ENCODE measurements around the gene IDI2. TPM values are rescaled to one million over a fixed set of nuclear protein-coding genes. Genes with fewer than 3 reads are reported as not detected.
A peak's percentile ranks its signal among the peaks of the same experiment; 100 is the strongest.

The IDI2 gene
- total and polyA plus RNA-seq, 2 donors (not counting 1 experiment from before 2014, with no cell fraction given) = not detected

DNA sequence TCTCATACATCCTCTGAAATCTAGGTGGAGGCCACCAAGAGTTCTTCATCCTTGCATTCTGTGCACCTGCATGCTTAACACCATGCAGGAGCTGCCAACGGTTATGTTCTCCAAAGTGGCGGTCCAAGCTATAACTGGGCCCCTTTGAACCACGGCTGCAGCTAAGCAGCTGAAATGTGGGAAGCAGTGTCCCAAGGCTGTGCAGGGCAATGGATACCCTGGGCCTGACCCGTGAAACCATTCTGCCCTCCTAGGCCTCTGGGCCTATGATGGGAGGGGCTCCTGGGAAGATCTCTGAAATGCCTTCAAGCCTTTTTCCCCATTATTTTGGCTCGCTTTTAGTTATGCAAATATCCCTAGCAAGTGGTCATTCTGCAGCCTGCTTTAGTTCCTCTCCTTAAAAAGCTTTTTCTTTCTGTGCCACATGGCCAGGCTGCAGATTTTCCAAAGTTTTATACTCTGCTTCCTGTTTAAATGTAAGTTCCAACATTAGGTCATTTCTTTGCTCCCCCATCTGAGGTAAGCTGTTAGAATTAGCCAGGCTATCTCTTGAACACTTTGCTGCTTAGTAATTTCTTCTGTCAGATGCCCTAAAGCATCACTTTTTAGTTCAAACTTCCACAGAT is 45.1 kb downstream of the IDI2 start:
- no peak for TF ChIP-seq EZH2 (IDR thresholded peaks at IDR 0.05; ENCODE audit: low read length, missing control alignments)
- TF ChIP-seq, protein P1, sequence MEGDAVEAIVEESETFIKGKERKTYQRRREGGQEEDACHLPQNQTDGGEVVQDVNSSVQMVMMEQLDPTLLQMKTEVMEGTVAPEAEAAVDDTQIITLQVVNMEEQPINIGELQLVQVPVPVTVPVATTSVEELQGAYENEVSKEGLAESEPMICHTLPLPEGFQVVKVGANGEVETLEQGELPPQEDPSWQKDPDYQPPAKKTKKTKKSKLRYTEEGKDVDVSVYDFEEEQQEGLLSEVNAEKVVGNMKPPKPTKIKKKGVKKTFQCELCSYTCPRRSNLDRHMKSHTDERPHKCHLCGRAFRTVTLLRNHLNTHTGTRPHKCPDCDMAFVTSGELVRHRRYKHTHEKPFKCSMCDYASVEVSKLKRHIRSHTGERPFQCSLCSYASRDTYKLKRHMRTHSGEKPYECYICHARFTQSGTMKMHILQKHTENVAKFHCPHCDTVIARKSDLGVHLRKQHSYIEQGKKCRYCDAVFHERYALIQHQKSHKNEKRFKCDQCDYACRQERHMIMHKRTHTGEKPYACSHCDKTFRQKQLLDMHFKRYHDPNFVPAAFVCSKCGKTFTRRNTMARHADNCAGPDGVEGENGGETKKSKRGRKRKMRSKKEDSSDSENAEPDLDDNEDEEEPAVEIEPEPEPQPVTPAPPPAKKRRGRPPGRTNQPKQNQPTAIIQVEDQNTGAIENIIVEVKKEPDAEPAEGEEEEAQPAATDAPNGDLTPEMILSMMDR (conservative IDR thresholded peaks at IDR 0.05 in 1 of 2, IDR thresholded peaks at IDR 0.05 in 1 of 2; ENCODE audit: low read depth in 1 of 2, low read length in 2 of 2) = no peak
- H3K9ac ChIP-seq (ENCODE audit: insufficient read depth, low read length) = no peak overlapping the region
- H3K27me3 ChIP-seq (ENCODE audit: control insufficient read depth, insufficient read depth, low read length) = no peaks in the 10 kb centered on the region
- H3K27ac ChIP-seq (ENCODE audit: insufficient read depth, low read length) = no peak overlapping the region
- H3K4me2 ChIP-seq (ENCODE audit: extremely low read depth, insufficient read depth, low read length) = no peak overlapping the region
- no peaks in the 10 kb centered on the region for H3K79me2 ChIP-seq (ENCODE audit: control insufficient read depth, insufficient read depth, low read length)
- H3K4me3 ChIP-seq (replicated peaks in 1 of 4; ENCODE audit: control extremely low read depth in 1 of 4, insufficient read depth in 1 of 4, low read depth in 3 of 4, low read length in 4 of 4) = no peak overlapping the region
- H3K36me3 ChIP-seq (ENCODE audit: control insufficient read depth, insufficient read depth, low read length) = no peaks in the 10 kb centered on the region
- no peaks in the 10 kb centered on the region for H4K20me1 ChIP-seq (ENCODE audit: control insufficient read depth, extremely low read depth, insufficient read depth, low read length)
- H3K9me3 ChIP-seq (ENCODE audit: control insufficient read depth, insufficient read depth, low read depth, low read length) = no peaks in the 10 kb centered on the region
- DNase-seq (ENCODE audit: low read depth in 2 of 2) = no peak
- no peaks in the 10 kb centered on the region for H3K4me1 ChIP-seq (ENCODE audit: control insufficient read depth, extremely low read depth, insufficient read depth, low read length)
- H2AFZ ChIP-seq (ENCODE audit: low read length) = no peak overlapping the region

DNA sequence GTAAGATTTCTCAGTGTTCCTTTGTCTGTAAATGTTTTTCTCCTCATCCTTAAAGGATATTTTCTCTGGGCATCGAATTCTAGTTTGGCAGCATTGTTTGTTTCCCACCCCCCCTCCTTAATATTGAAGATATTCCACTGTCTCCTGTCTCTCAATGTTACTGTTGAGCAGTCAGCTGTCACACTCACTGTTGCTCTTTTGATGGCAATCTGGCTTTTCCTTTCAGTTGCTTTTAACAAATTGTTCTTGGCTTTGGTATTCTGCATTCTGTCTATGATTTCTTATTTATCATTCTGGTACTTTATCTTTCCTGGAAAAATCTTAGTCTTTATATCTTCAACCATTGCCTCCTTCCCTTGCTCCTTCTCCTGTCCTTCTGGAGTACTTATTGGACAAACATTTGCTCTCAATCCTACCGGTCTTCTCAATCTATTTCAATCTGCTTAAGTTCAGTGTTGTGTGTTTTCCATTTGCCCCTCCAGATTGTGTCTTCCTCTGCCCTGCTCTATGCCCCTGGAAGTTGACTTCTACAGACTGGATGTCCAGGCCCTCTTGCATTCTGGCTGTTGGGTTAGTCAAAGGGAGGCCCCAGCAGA is 46.7 kb downstream of the IDI2 start:
- Histone ChIP-seq H3K27me3 (ENCODE audit: control insufficient read depth, insufficient read depth, low read length) (no peaks in the 10 kb centered on the region), H3K79me2 (ENCODE audit: control insufficient read depth, insufficient read depth, low read length) (no peaks in the 10 kb centered on the region), H3K36me3 (ENCODE audit: control insufficient read depth, insufficient read depth, low read length) (no peaks in the 10 kb centered on the region), H3K27ac (ENCODE audit: insufficient read depth, low read length) (no peak overlapping the region), H3K4me1 (ENCODE audit: control insufficient read depth, extremely low read depth, insufficient read depth, low read length) (no peaks in the 10 kb centered on the region), H3K4me3 (replicated peaks in 1 of 4; ENCODE audit: control extremely low read depth in 1 of 4, insufficient read depth in 1 of 4, low read depth in 3 of 4, low read length in 4 of 4) (no peak overlapping the region), H3K9ac (ENCODE audit: insufficient read depth, low read length) (no peak overlapping the region), H4K20me1 (ENCODE audit: control insufficient read depth, extremely low read depth, insufficient read depth, low read length) (no peaks in the 10 kb centered on the region), H3K4me2 (ENCODE audit: extremely low read depth, insufficient read depth, low read length) (no peak overlapping the region), H2AFZ (ENCODE audit: low read length) (no peak overlapping the region), H3K9me3 (ENCODE audit: control insufficient read depth, insufficient read depth, low read depth, low read length) (no peaks in the 10 kb centered on the region)
- DNase-seq (ENCODE audit: low read depth in 2 of 2) = peak in 1 of 2 donors; percentile 17
- TF ChIP-seq, protein P1 (conservative IDR thresholded peaks at IDR 0.05 in 1 of 2, IDR thresholded peaks at IDR 0.05 in 1 of 2; ENCODE audit: low read depth in 1 of 2, low read length in 2 of 2) = no peak
- no peak for TF ChIP-seq EZH2 (IDR thresholded peaks at IDR 0.05; ENCODE audit: low read length, missing control alignments)

DNA sequence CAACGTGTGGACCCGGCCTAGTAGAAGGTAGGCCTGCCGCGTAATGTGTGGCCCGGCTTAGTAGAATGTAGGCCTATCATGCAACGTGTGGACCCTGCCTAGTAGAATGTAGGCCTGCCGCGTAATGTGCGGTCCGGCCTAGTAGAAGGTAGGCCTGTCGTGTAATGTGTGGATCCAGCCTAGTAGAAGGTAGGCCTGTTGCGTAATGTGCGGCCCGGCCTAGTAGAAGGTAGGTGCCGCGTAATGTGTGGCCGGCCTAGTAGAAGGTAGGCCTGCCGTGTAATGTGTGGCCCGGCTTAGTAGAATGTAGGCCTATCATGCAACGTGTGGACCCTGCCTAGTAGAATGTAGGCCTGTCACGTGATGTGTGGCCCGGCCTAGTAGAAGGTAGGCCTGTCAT is 49.3 kb downstream of the IDI2 start:
- Histone ChIP-seq H3K9ac (ENCODE audit: insufficient read depth, low read length) (no peak overlapping the region), H3K79me2 (ENCODE audit: control insufficient read depth, insufficient read depth, low read length) (no peaks in the 10 kb centered on the region), H2AFZ (ENCODE audit: low read length) (no peak overlapping the region), H3K4me2 (ENCODE audit: extremely low read depth, insufficient read depth, low read length) (no peak overlapping the region), H3K4me3 (replicated peaks in 1 of 4; ENCODE audit: control extremely low read depth in 1 of 4, insufficient read depth in 1 of 4, low read depth in 3 of 4, low read length in 4 of 4) (no peak overlapping the region), H3K4me1 (ENCODE audit: control insufficient read depth, extremely low read depth, insufficient read depth, low read length) (no peaks in the 10 kb centered on the region), H3K36me3 (ENCODE audit: control insufficient read depth, insufficient read depth, low read length) (no peaks in the 10 kb centered on the region), H4K20me1 (ENCODE audit: control insufficient read depth, extremely low read depth, insufficient read depth, low read length) (no peaks in the 10 kb centered on the region), H3K27ac (ENCODE audit: insufficient read depth, low read length) (no peak overlapping the region), H3K27me3 (ENCODE audit: control insufficient read depth, insufficient read depth, low read length) (no peaks in the 10 kb centered on the region), H3K9me3 (ENCODE audit: control insufficient read depth, insufficient read depth, low read depth, low read length) (no peaks in the 10 kb centered on the region)
- TF ChIP-seq, protein P1 (conservative IDR thresholded peaks at IDR 0.05 in 1 of 2, IDR thresholded peaks at IDR 0.05 in 1 of 2; ENCODE audit: low read depth in 1 of 2, low read length in 2 of 2) = no peak
- no peak for TF ChIP-seq EZH2 (IDR thresholded peaks at IDR 0.05; ENCODE audit: low read length, missing control alignments)
- no peak for DNase-seq (ENCODE audit: low read depth in 2 of 2)
